ENCODE results near the gene KDM6B.

DNA sequence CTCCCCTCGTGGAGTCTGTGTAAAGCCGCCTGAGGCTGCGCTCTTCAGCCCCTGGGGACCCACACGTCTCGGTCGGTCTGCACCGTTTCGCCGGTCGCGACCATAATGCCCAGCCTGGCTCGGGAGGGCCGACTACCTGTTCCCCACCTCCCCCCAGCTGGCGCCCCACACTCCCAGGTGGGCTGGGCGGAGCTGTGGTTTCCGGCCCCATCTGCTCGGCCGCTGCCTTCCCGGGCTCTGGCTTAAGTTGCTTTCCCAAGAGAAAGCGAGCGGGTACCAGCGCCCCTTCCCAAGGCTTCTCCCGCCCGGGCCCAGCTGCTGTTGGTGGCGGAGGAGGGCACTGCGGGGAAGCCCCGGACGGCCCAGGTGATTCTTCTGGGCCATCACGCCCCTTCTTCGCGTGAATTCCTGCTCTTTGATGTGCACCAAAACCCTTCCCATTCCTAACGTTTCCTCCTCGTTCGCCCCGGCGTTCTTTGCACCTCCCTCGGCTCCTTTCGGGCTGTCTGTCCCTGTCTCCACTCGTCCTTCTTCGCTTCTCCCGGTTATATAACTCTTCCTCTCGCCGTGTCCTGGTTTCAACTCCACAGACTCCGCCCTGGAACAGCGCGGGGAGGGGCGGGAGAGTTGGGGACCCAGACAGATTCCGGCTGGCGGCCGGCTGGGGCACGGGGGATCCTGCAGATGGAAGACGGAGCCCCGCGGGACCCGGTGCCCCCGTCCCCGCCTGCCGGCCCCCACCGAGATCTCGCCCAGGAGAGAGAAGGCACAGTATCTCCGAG, 2.0 kb downstream of the KDM6B start:
- TF ChIP-seq, protein P1, sequence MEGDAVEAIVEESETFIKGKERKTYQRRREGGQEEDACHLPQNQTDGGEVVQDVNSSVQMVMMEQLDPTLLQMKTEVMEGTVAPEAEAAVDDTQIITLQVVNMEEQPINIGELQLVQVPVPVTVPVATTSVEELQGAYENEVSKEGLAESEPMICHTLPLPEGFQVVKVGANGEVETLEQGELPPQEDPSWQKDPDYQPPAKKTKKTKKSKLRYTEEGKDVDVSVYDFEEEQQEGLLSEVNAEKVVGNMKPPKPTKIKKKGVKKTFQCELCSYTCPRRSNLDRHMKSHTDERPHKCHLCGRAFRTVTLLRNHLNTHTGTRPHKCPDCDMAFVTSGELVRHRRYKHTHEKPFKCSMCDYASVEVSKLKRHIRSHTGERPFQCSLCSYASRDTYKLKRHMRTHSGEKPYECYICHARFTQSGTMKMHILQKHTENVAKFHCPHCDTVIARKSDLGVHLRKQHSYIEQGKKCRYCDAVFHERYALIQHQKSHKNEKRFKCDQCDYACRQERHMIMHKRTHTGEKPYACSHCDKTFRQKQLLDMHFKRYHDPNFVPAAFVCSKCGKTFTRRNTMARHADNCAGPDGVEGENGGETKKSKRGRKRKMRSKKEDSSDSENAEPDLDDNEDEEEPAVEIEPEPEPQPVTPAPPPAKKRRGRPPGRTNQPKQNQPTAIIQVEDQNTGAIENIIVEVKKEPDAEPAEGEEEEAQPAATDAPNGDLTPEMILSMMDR (IDR thresholded peaks at IDR 0.05), result no peak
- TF ChIP-seq EP300 (IDR thresholded peaks at IDR 0.05) (no peak), POLR2A (IDR thresholded peaks at IDR 0.05) (peak in 1 of 2 donors; percentile 58)
